Effector memory CD8-positive, alpha-beta T cell (primary cell): Measurements from ENCODE around the gene DNAAF8.
"Not testable (repeated sequence)": the region's sequence is repeated elsewhere in the genome, so short reads cannot be mapped to it uniquely, and the experiment has no call there.

ENCODE experiments used
- ATAC-seq: fragments of 150-1000 bp; cut with Tn5 transposase; replicated peaks from 2 replicates; pipeline ENCODE4 v1.10.0; 2021; ENCODE audit warnings: mild to moderate bottlenecking, moderate library complexity
- DNase-seq, 3 experiments: peaks; one replicate each; pipeline ENCODE4 v3.0.0; 2021
- H3K27ac Mint-ChIP-seq, 2 donors: one replicate each; pipeline ENCODE4 v1.8.0; 2022; ENCODE audit warnings: mild to moderate bottlenecking in 2 of 2, mixed read lengths in 2 of 2, moderate library complexity in 2 of 2
- H3K27me3 Mint-ChIP-seq, 2 donors: one replicate each; pipeline ENCODE4 v1.8.0; 2022; ENCODE audit warnings: mixed read lengths in 2 of 2
- H3K36me3 Mint-ChIP-seq: one replicate; pipeline ENCODE4 v1.8.0; 2022; ENCODE audit warnings: mild to moderate bottlenecking, moderate library complexity, mixed read lengths; ENCODE audit not compliant: insufficient read depth
- H3K4me1 Mint-ChIP-seq, 2 donors: one replicate each; pipeline ENCODE4 v1.8.0; 2022; ENCODE audit warnings: low read depth in 2 of 2, mixed read lengths in 2 of 2
- H3K4me3 Mint-ChIP-seq, 2 donors: one replicate each; pipeline ENCODE4 v1.8.0; 2022; ENCODE audit warnings: mild to moderate bottlenecking in 2 of 2, mixed read lengths in 2 of 2, moderate library complexity in 2 of 2
- H3K9me3 Mint-ChIP-seq, 2 donors: one replicate each; pipeline ENCODE4 v1.8.0; 2022; ENCODE audit warnings: mixed read lengths in 2 of 2

The DNAAF8 gene

GRCh38 chr16:4777339-4778049 is 43.2 kb downstream of the DNAAF8 start:
- H3K27ac Mint-ChIP-seq = no peak overlapping the region
- no peaks in the 10 kb centered on the region for H3K9me3 Mint-ChIP-seq
- no peaks in the 10 kb centered on the region for H3K27me3 Mint-ChIP-seq
- H3K4me1 Mint-ChIP-seq = no peaks in the 10 kb centered on the region
- ATAC-seq = no peak
- DNase-seq = no peak
- no peaks in the 10 kb centered on the region for H3K36me3 Mint-ChIP-seq
- H3K4me3 Mint-ChIP-seq = no peak overlapping the region

- H3K4me1 Mint-ChIP-seq = no peaks in the 10 kb centered on the region
- H3K9me3 Mint-ChIP-seq = no peaks in the 10 kb centered on the region
Observed at GRCh38 chr16:4778050-4778392, 43.7 kb downstream of the DNAAF8 start.

GRCh38 chr16:4780235-4780634 is 45.9 kb downstream of the DNAAF8 start:
- Mint-ChIP-seq H3K27ac (no peak overlapping the region), H3K9me3 (no peaks in the 10 kb centered on the region), H3K36me3 (no peaks in the 10 kb centered on the region), H3K4me3 (no peak overlapping the region), H3K4me1 (no peaks in the 10 kb centered on the region), H3K27me3 (no peaks in the 10 kb centered on the region)
- no peak for ATAC-seq
- no peak for DNase-seq

More at GRCh38 chr16:4778050-4778392, 43.7 kb downstream of the DNAAF8 start:
- Mint-ChIP-seq H3K36me3 (no peaks in the 10 kb centered on the region), H3K27ac (no peak overlapping the region), H3K4me3 (no peak overlapping the region), H3K27me3 (no peaks in the 10 kb centered on the region)
- ATAC-seq = no peak
- no peak for DNase-seq

- Mint-ChIP-seq H3K27me3 (no peaks in the 10 kb centered on the region), H3K27ac (no peak overlapping the region), H3K9me3 (no peaks in the 10 kb centered on the region), H3K4me3 (no peak overlapping the region), H3K4me1 (peaks cover 0 to 1% of the 10 kb centered on the region in 2 donors), H3K36me3 (no peaks in the 10 kb centered on the region)
- DNase-seq (no peak), ATAC-seq (no peak)
Observed at GRCh38 chr16:4783251-4783950, 49.1 kb downstream of the DNAAF8 start.

GRCh38 chr16:4783951-4784336 is 49.6 kb downstream of the DNAAF8 start:
- H3K27me3 Mint-ChIP-seq = no peaks in the 10 kb centered on the region
- peaks cover 0 to 3% of the 10 kb centered on the region in 2 donors for H3K4me1 Mint-ChIP-seq
- ATAC-seq (no peak), DNase-seq (no peak)
- no peaks in the 10 kb centered on the region for H3K9me3 Mint-ChIP-seq
- H3K4me3 Mint-ChIP-seq = no peak overlapping the region
- no peak overlapping the region for H3K27ac Mint-ChIP-seq
- H3K36me3 Mint-ChIP-seq = no peaks in the 10 kb centered on the region

GRCh38 chr16:4784444-4784987 is 50.2 kb downstream of the DNAAF8 start:
- not testable (repeated sequence) for H3K4me3 Mint-ChIP-seq, H3K4me1 Mint-ChIP-seq, H3K9me3 Mint-ChIP-seq, H3K36me3 Mint-ChIP-seq, ATAC-seq, H3K27ac Mint-ChIP-seq, H3K27me3 Mint-ChIP-seq, DNase-seq

GRCh38 chr16:4785758-4786433 is 51.6 kb downstream of the DNAAF8 start:
- Mint-ChIP-seq H3K4me1 (peaks cover 0 to 3% of the 10 kb centered on the region in 2 donors), H3K27me3 (no peaks in the 10 kb centered on the region), H3K27ac (no peak overlapping the region), H3K4me3 (no peak overlapping the region), H3K36me3 (no peaks in the 10 kb centered on the region), H3K9me3 (no peaks in the 10 kb centered on the region)
- ATAC-seq = no peak
- no peak for DNase-seq

- DNase-seq (no peak), ATAC-seq (no peak)
- H3K4me1 Mint-ChIP-seq = peaks cover 0 to 3% of the 10 kb centered on the region in 2 donors
- H3K36me3 Mint-ChIP-seq = no peaks in the 10 kb centered on the region
- H3K27me3 Mint-ChIP-seq = no peaks in the 10 kb centered on the region
- H3K27ac Mint-ChIP-seq = no peak overlapping the region
- H3K4me3 Mint-ChIP-seq = no peak overlapping the region
- no peaks in the 10 kb centered on the region for H3K9me3 Mint-ChIP-seq
Observed at GRCh38 chr16:4787068-4787467, 52.7 kb downstream of the DNAAF8 start.

GRCh38 chr16:4787627-4788482 is 53.5 kb downstream of the DNAAF8 start, which contains the start of gene SEPTIN12:
TSS of gene SEPTIN12 (minus strand) at chr16:4788345. CDS start at chr16:4787645, 700 bp downstream.
- no peak for ATAC-seq
- H3K4me3 Mint-ChIP-seq = no peak within 1 kb of the TSS
- no peaks in the 10 kb centered on the region for H3K9me3 Mint-ChIP-seq
- no peaks in the 10 kb centered on the region for H3K36me3 Mint-ChIP-seq
- peaks cover 0 to 3% of the 10 kb centered on the region in 2 donors for H3K4me1 Mint-ChIP-seq
- H3K27me3 Mint-ChIP-seq = no peaks in the 10 kb centered on the region
- H3K27ac Mint-ChIP-seq = no peak within 1 kb of the TSS
- no peak for DNase-seq

GRCh38 chr16:4788489-4788889 is 54.2 kb downstream of the DNAAF8 start:
- DNase-seq (no peak), ATAC-seq (no peak)
- H3K27me3 Mint-ChIP-seq = no peaks in the 10 kb centered on the region
- no peak overlapping the region for H3K27ac Mint-ChIP-seq
- H3K9me3 Mint-ChIP-seq = no peaks in the 10 kb centered on the region
- H3K4me3 Mint-ChIP-seq = no peak overlapping the region
- no peaks in the 10 kb centered on the region for H3K36me3 Mint-ChIP-seq
- peaks cover 0 to 3% of the 10 kb centered on the region in 2 donors for H3K4me1 Mint-ChIP-seq

GRCh38 chr16:4788910-4789309 is 54.6 kb downstream of the DNAAF8 start:
- peaks cover 0 to 3% of the 10 kb centered on the region in 2 donors for H3K4me1 Mint-ChIP-seq
- DNase-seq (no peak), ATAC-seq (peak; percentile 48)
- H3K4me3 Mint-ChIP-seq = no peak overlapping the region
- H3K27ac Mint-ChIP-seq = no peak overlapping the region
- H3K36me3 Mint-ChIP-seq = no peaks in the 10 kb centered on the region
- no peaks in the 10 kb centered on the region for H3K9me3 Mint-ChIP-seq
- H3K27me3 Mint-ChIP-seq = no peaks in the 10 kb centered on the region

GRCh38 chr16:4790261-4790660 is 55.9 kb downstream of the DNAAF8 start:
- Mint-ChIP-seq H3K4me1 (peaks cover 0 to 3% of the 10 kb centered on the region in 2 donors), H3K27me3 (no peaks in the 10 kb centered on the region), H3K9me3 (no peaks in the 10 kb centered on the region), H3K27ac (no peak overlapping the region), H3K36me3 (no peaks in the 10 kb centered on the region), H3K4me3 (no peak overlapping the region)
- ATAC-seq (no peak), DNase-seq (no peak)

- H3K36me3 Mint-ChIP-seq = no peaks in the 10 kb centered on the region
- H3K9me3 Mint-ChIP-seq = no peaks in the 10 kb centered on the region
- ATAC-seq (peak; percentile 27), DNase-seq (no peak)
- no peaks in the 10 kb centered on the region for H3K27me3 Mint-ChIP-seq
- H3K27ac Mint-ChIP-seq = no peak overlapping the region
- H3K4me1 Mint-ChIP-seq = peaks cover 0 to 3% of the 10 kb centered on the region in 2 donors
- no peak overlapping the region for H3K4me3 Mint-ChIP-seq
Observed at GRCh38 chr16:4790871-4791270, 56.5 kb downstream of the DNAAF8 start.
